Activated T-cell treated with anti-CD3 and anti-CD28 coated beads, Interleukin-2, amount 50 U/mL, for 24 hours (primary cell): ENCODE measurements around the gene DGCR6L.
"Not testable (repeated sequence)": the region's sequence is repeated elsewhere in the genome, so short reads cannot be mapped to it uniquely, and the experiment has no call there.

Experiments
- DNase-seq: peaks from one replicate; pipeline ENCODE4 v3.0.0-alpha.2; 2020
- H3K27ac Mint-ChIP-seq: 2 replicates; pipeline ENCODE4 v1.8.0; 2020; ENCODE audit warnings: mild to moderate bottlenecking, mixed read lengths
- H3K27me3 Mint-ChIP-seq: 2 replicates; pipeline ENCODE4 v1.8.0; 2020; ENCODE audit warnings: mixed read lengths
- H3K36me3 Mint-ChIP-seq: 2 replicates; pipeline ENCODE4 v1.8.0; 2020; ENCODE audit warnings: low read depth, mixed read lengths
- H3K4me1 Mint-ChIP-seq: 2 replicates; pipeline ENCODE4 v1.8.0; 2020; ENCODE audit warnings: low read depth, mixed read lengths
- H3K4me3 Mint-ChIP-seq: 2 replicates; pipeline ENCODE4 v1.8.0; 2020; ENCODE audit warnings: mild to moderate bottlenecking, moderate library complexity, mixed read lengths
- H3K9me3 Mint-ChIP-seq: 2 replicates; pipeline ENCODE4 v1.8.0; 2020; ENCODE audit warnings: mixed read lengths

Gene DGCR6L

GRCh38 chr22:20306646-20307447 lies 13.0 kb downstream of the DGCR6L start:
- H3K27ac Mint-ChIP-seq, H3K36me3 Mint-ChIP-seq, DNase-seq, H3K27me3 Mint-ChIP-seq, H3K4me1 Mint-ChIP-seq, H3K9me3 Mint-ChIP-seq, H3K4me3 Mint-ChIP-seq: not testable (repeated sequence)

GRCh38 chr22:20305894-20306645 lies 13.8 kb downstream of the DGCR6L start:
- no peak for DNase-seq
- Mint-ChIP-seq H3K27ac (no peak overlapping the region), H3K4me1 (no peaks in the 10 kb centered on the region), H3K9me3 (no peaks in the 10 kb centered on the region), H3K36me3 (no peaks in the 10 kb centered on the region), H3K4me3 (no peak overlapping the region), H3K27me3 (peaks cover 5% of the 10 kb centered on the region)

DNA sequence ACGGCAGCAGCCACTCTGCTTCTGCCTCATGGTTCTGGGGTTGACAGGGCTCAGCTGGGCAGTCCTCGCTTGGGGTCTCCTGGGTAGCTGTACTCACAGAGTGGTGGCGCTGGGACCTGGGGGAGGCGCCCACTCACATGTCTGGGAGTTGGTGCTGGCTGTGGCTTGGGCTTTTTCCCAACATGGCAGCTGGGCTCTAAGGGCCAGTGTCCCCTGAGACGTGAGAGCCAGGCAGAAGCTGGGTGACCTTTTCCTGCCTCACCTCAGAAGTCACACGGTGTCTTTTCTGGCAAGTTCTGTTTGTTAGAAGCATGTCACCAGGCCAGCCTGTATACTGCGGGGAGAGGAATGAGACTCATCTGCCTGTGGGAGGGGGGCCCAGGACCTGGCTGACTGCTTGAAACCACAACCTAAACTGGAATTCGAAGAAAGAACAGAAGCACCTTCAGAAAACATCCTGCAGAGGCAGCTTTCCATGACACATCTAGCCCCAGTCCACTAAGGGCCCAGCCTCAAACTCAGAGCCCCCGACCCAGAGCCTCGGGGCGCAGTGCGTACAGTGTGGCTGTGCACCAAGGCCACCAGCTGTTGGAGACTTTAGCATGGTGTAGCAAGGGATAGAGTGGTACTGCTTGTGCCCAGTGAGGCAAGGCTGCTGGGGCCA lies 14.5 kb downstream of the DGCR6L start:
- not testable (repeated sequence) for DNase-seq, H3K27ac Mint-ChIP-seq, H3K4me1 Mint-ChIP-seq, H3K4me3 Mint-ChIP-seq, H3K36me3 Mint-ChIP-seq, H3K9me3 Mint-ChIP-seq
- H3K27me3 Mint-ChIP-seq = peaks cover 11% of the 10 kb centered on the region

DNA sequence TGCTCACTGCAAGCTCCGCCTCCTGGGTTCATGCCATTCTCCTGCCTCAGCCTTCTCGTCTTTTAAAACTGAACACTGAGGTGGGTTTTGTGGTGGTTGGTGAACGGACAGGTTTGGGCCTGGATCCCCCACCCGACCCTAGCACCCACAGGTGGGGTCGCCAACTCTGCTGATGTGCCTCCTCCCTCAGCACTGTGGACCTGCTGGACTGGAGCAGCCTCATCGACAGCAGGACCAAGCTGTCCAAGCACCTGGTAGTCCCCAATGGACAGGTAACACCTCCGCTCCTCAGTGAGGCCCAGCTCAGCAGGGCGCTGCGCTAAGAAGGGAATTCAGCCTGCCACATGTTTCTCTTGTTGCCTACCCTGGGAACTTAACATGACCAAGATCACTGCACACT lies 15.2 kb downstream of the DGCR6L start:
- H3K36me3 Mint-ChIP-seq = no peaks in the 10 kb centered on the region
- no peak overlapping the region for H3K27ac Mint-ChIP-seq

DNA sequence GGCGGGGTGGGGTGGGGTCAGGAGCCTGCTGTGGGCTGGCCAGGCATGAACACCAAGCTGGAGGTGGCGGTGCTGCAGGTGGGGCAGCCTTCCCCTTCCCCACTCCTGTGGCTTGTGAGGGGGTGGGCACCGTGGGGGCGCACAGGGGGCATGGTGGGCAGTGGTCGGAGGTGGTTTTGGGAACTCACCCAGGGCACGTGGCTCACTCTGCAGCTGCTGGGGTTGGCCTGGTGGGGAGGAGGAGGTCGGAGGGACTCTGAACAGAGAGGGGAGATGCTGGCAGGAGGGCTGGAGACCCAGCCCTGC lies 16.7 kb downstream of the DGCR6L start:
- H3K9me3 Mint-ChIP-seq, DNase-seq, H3K36me3 Mint-ChIP-seq, H3K27ac Mint-ChIP-seq, H3K4me3 Mint-ChIP-seq, H3K4me1 Mint-ChIP-seq: not testable (repeated sequence)
- peaks cover 11% of the 10 kb centered on the region for H3K27me3 Mint-ChIP-seq

More for the DNA sequence above, 15.2 kb downstream of the DGCR6L start:
- Mint-ChIP-seq H3K9me3 (no peaks in the 10 kb centered on the region), H3K4me1 (peaks cover 2% of the 10 kb centered on the region), H3K27me3 (peaks cover 11% of the 10 kb centered on the region), H3K4me3 (no peak overlapping the region)
- no peak for DNase-seq

GRCh38 chr22:20302438-20303228 lies 17.2 kb downstream of the DGCR6L start:
- Mint-ChIP-seq H3K27ac (no peak overlapping the region), H3K4me1 (peaks cover 2% of the 10 kb centered on the region), H3K36me3 (no peaks in the 10 kb centered on the region), H3K9me3 (no peaks in the 10 kb centered on the region), H3K4me3 (no peak overlapping the region), H3K27me3 (peaks cover 11% of the 10 kb centered on the region)
- DNase-seq = no peak

GRCh38 chr22:20299746-20300136 lies 20.1 kb downstream of the DGCR6L start:
- peaks cover 2% of the 10 kb centered on the region for H3K4me1 Mint-ChIP-seq
- no peaks in the 10 kb centered on the region for H3K9me3 Mint-ChIP-seq
- no peaks in the 10 kb centered on the region for H3K36me3 Mint-ChIP-seq
- DNase-seq = no peak
- H3K27ac Mint-ChIP-seq = no peak overlapping the region
- peak overlapping the region; percentile 79 for H3K4me3 Mint-ChIP-seq
- peaks cover 11% of the 10 kb centered on the region for H3K27me3 Mint-ChIP-seq

DNA sequence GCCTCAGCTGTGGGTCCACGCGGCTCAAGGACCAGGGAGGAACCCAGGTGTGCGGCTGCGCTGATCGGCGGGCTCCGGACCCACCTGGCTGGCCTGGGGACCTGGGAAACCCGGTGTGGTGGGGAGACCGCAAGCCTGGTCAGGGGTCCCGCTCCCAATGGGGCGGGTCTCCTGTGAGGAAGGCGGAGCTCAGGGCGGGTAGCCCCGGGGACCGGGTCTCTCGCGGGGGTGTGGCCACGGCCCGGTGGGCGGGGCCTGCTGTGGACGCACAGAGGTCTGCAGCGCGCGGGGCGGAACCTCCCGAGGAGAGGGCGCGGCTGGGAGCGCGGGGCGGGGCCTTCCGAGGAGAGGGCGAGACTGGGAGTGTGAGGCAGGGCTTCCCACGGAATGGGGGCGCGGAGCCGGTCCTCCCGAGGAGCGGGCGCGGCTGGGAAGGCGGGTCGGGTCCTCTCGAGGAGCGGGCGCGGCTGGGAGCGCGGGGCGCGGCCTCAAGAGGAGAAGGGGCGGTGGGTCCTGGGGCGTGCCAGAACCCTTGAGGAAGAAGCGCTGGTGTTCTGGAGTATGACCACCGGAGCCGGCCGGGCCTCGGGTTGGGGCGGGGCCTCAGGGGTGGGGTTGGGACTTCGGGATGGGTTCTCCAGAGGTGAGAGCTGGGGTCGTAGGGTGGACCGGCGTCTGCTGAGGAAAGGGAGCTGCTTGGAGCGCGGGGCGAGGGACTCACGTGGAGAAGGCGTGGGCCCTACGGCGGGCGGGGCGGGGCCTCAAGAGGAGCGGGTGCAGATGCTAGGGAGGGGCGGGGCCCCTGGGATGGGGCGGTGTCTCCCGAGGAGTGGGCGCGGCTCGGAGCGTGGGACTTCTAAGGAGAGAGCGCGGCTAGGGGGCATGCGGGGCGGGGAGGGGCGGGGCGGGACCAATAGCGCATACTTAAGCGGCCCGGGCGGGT lies 20.8 kb downstream of the DGCR6L start:
- DNase-seq = peak; percentile 96
- Mint-ChIP-seq H3K9me3 (no peaks in the 10 kb centered on the region), H3K4me1 (peaks cover 2% of the 10 kb centered on the region), H3K4me3 (peak overlapping the region; percentile 79), H3K27me3 (peaks cover 11% of the 10 kb centered on the region), H3K27ac (peak overlapping the region; percentile 81), H3K36me3 (no peaks in the 10 kb centered on the region)

DNA sequence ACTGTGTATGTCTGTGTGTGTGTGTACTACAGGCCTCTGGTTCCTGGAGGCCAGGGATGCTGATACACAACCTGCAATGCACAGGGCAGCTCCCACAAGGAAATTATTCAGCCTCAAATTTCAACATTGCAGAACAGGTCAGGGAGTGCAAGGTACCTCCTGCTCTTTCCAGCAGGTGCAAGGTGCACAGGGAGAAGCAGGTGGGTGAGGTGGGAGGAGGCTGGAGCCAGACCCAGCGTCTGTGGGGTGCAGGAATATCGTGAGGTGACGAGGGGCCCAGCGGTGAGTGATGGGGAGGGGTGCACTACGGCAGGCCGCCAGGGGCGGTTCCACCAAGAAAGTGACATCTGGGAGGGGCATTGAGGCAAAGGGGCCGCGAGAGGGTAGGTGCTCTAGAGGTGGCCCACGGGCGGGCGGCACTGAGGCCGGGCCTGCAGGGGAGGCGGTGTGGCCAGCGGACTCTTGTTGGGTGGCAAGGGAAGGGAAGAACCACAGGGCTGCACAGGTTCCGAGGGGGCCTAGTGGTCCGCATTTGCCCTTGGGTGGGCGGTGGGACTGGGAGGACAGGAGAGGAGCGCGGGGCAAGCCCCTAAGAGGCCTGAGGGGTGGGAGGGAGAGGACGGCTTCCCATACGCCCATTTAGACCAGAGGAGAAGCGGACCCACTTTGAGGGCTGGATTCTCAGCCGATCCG lies 21.6 kb downstream of the DGCR6L start:
- Mint-ChIP-seq H3K36me3 (no peaks in the 10 kb centered on the region), H3K4me3 (peak overlapping the region; percentile 79), H3K27me3 (peaks cover 11% of the 10 kb centered on the region), H3K9me3 (no peaks in the 10 kb centered on the region), H3K4me1 (peaks cover 2% of the 10 kb centered on the region), H3K27ac (no peak overlapping the region)
- DNase-seq = no peak

DNA sequence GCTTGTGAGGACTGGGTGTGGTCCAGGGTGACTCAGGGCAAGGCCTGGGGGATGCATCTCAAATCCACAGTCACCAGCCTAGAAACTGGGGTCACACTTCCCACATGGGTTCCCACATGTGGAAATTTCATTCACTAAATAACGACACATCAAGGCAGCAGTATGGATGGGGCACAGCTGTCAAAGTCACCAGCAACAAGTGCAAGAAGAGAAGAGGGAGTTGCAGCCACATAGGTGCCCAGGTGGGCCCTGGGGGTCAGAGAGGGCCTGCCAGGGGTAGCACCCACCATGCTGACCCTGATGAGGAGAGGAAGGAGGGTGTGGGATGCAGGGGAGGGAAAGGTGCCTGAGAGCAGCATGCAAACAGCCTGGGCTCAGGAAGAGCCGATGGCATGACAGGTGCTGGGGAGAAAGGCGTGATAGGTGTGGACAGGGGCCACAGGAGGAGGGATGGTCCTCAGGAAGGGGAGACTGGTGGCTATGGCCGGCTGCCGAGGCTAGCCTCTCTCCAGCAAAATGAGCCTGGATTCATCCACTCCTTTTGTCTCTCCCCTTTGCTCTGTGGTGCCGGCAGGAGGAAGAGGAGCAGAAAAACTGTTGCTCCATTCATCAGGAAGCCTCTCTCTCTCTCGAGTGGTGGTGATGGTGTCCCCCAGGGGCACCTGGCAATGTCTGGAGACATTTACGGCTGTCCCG lies 22.3 kb downstream of the DGCR6L start:
- no peak for DNase-seq
- peaks cover 2% of the 10 kb centered on the region for H3K4me1 Mint-ChIP-seq

GRCh38 chr22:20296598-20296997 lies 23.3 kb downstream of the DGCR6L start:
- no peaks in the 10 kb centered on the region for H3K36me3 Mint-ChIP-seq
- H3K4me1 Mint-ChIP-seq = peaks cover 2% of the 10 kb centered on the region
- no peak overlapping the region for H3K4me3 Mint-ChIP-seq
- H3K9me3 Mint-ChIP-seq = no peaks in the 10 kb centered on the region
- H3K27ac Mint-ChIP-seq = no peak overlapping the region
- peaks cover 6% of the 10 kb centered on the region for H3K27me3 Mint-ChIP-seq
- DNase-seq = no peak

More for the DNA sequence above, 22.3 kb downstream of the DGCR6L start:
- H3K9me3 Mint-ChIP-seq = no peaks in the 10 kb centered on the region
- peaks cover 8% of the 10 kb centered on the region for H3K27me3 Mint-ChIP-seq
- H3K4me3 Mint-ChIP-seq = no peak overlapping the region
- no peak overlapping the region for H3K27ac Mint-ChIP-seq
- no peaks in the 10 kb centered on the region for H3K36me3 Mint-ChIP-seq

DNA sequence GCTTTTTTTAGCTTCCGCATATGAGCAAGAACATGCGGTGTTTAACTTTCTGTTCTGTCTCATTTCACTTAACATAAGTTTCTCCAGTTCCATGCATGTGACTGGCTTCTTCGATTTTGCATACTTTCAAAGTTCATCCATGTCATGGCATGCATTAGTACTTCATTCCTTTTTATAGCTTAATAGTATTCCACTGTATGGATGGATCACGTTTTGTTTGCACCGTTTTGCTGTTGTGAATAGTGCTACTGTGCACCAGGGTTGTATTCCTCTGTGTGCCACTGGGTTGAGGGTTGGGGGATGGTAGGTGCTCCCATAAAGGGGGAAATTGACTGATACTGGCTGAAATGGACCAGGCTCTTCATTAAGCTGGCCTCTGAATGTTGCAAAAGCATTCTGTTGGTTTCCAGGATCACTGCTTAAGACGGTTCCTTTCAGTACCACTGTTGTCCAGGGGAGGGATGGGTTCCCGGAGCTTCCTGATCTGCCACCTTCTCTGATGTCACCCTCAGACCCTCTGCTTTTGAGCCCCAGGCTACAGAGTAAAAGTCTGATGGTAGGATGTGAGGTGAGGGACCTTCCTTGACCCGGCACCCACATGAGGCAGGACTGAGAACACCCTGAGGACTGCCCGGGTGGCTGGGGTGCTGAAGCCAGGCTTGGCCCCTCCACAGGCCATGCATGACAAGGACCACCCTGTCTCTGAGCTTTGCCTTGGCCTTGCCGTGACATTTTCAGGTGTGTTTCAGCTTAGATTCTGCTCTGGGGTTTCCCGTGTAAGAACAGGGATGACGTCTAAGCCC lies 24.4 kb downstream of the DGCR6L start:
- Mint-ChIP-seq H3K27me3 (no peaks in the 10 kb centered on the region), H3K4me1 (peaks cover 2% of the 10 kb centered on the region), H3K9me3 (no peaks in the 10 kb centered on the region), H3K27ac (no peak overlapping the region), H3K36me3 (no peaks in the 10 kb centered on the region), H3K4me3 (no peak overlapping the region)
- no peak for DNase-seq
